ENCODE data around the gene ERCC3. TPM values are rescaled to one million over a fixed set of nuclear protein-coding genes. Genes with fewer than 3 reads are reported as not detected.

Gene ERCC3
- total and polyA plus RNA-seq, 2 donors (not counting 3 experiments of a cell fraction or from before 2014, with no cell fraction given): 40.7 to 47.3 TPM

GRCh38 chr2:127302168-127302567 lies 8.2 kb upstream of the ERCC3 start:
- Histone ChIP-seq H3K9ac (replicated peaks; ENCODE audit: extremely low read depth, insufficient read depth, low read length) (no peak overlapping the region), H3K27me3 (ENCODE audit: control insufficient read depth in 2 of 2, insufficient read depth in 2 of 2, low read length in 2 of 2) (no peaks in the 10 kb centered on the region), H3K4me2 (ENCODE audit: insufficient read depth, low read length) (no peak overlapping the region), H3K4me3 (replicated peaks in 1 of 3; ENCODE audit: insufficient read depth in 1 of 3, low read depth in 1 of 3, low read length in 3 of 3) (no peak overlapping the region), H2AFZ (ENCODE audit: low read depth, low read length) (no peak overlapping the region), H3K4me1 (ENCODE audit: control insufficient read depth, extremely low read depth, insufficient read depth, low read length) (no peaks in the 10 kb centered on the region), H3K36me3 (ENCODE audit: control insufficient read depth in 2 of 2, extremely low read depth in 1 of 2, insufficient read depth in 2 of 2, low read length in 2 of 2) (no peaks in the 10 kb centered on the region), H4K20me1 (replicated peaks; ENCODE audit: control insufficient read depth, extremely low read depth, insufficient read depth, low read length) (no peaks in the 10 kb centered on the region), H3K79me2 (ENCODE audit: control insufficient read depth, insufficient read depth, low read length) (no peaks in the 10 kb centered on the region), H3K9me3 (replicated peaks; ENCODE audit: control insufficient read depth, insufficient read depth, low read length) (no peaks in the 10 kb centered on the region), H3K27ac (ENCODE audit: insufficient read depth, low read depth, low read length) (no peak overlapping the region), H3K9me1 (replicated peaks; ENCODE audit: control insufficient read depth, extremely low read depth, insufficient read depth, low read length) (no peaks in the 10 kb centered on the region)
- POLR2A ChIA-PET: no interaction called here
- CTCF ChIA-PET: interaction anchor here (0.8 to 1.7 kb wide), 2 partner anchors 14 to 177 kb away, joined by 4 to 8 read pairs; no protein-coding TSS in a partner anchor
- FAIRE-seq: no peak
- TF ChIP-seq EZH2 (IDR thresholded peaks at IDR 0.05; ENCODE audit: borderline replicate concordance, low read depth, low read length, severe bottlenecking) (no peak), GATA2 (IDR thresholded peaks at IDR 0.05; ENCODE audit: insufficient read depth, insufficient read length, low read depth, low read length) (no peak), POLR2A (IDR thresholded peaks at IDR 0.05; ENCODE audit: low read depth, low read length) (no peak), MYC (IDR thresholded peaks at IDR 0.05; ENCODE audit: low read depth, low read length) (no peak), JUN (IDR thresholded peaks at IDR 0.05; ENCODE audit: borderline replicate concordance, insufficient read depth, insufficient read length, low read depth) (no peak), FOS (IDR thresholded peaks at IDR 0.05; ENCODE audit: borderline replicate concordance, insufficient read depth, low read length) (no peak), CTCF (IDR thresholded peaks at IDR 0.05; ENCODE audit: extremely low read depth in 1 of 2, insufficient read depth in 1 of 2, low read depth in 1 of 2, low read length in 2 of 2) (no peak)
- intact Hi-C loops (cut with micrococcal nuclease): no loop called here
- no peak for DNase-seq (ENCODE audit: low read depth, low spot score)
- dilution Hi-C loops (cut with MboI; ENCODE audit: extremely low pct_ligation_motif_present, low sequenced_read_pairs): no loop called here
- BruUV-seq (replicated peaks): no TSS peak
